HG02870 (cell line): ENCODE data around the gene FOSL1.

ENCODE experiments used
- ATAC-seq: cut with Tn5 transposase; IDR thresholded peaks from one replicate; pipeline ENCODE4 v1.9.1; 2021; ENCODE audit warnings: mild to moderate bottlenecking, moderate library complexity; ENCODE audit not compliant: unreplicated experiment

Gene FOSL1

GRCh38 chr11:65882120-65883057 is 17.8 kb downstream of the FOSL1 start:
- ATAC-seq, result no peak

- no peak for ATAC-seq
Measured at GRCh38 chr11:65880844-65881421, 19.3 kb downstream of the FOSL1 start.

GRCh38 chr11:65880027-65880426 is 20.2 kb downstream of the FOSL1 start:
- no peak for ATAC-seq

GRCh38 chr11:65879617-65880016 is 20.6 kb downstream of the FOSL1 start, which contains the start of gene CTSW:
TSS of gene CTSW (plus strand) at chr11:65879837. CDS start at chr11:65879855, 18 bp downstream.
- ATAC-seq, result no peak

- ATAC-seq, result peak; percentile 80
Measured at GRCh38 chr11:65873318-65874156, 26.7 kb downstream of the FOSL1 start.

- ATAC-seq, result no peak
Measured at GRCh38 chr11:65872586-65873317, 27.4 kb downstream of the FOSL1 start, which contains the start of gene EFEMP2. TSS of gene EFEMP2 (minus strand) at chr11:65872800. CDS start at chr11:65872354, 446 bp downstream.

GRCh38 chr11:65871811-65872548 is 28.2 kb downstream of the FOSL1 start:
- no peak for ATAC-seq

- ATAC-seq, result no peak
Measured at GRCh38 chr11:65870706-65871681, 29.2 kb downstream of the FOSL1 start.

- no peak for ATAC-seq
Measured at GRCh38 chr11:65870307-65870658, 29.9 kb downstream of the FOSL1 start.

GRCh38 chr11:65869643-65870306 is 30.4 kb downstream of the FOSL1 start:
- ATAC-seq, result no peak

GRCh38 chr11:65868907-65869306 is 31.3 kb downstream of the FOSL1 start:
- no peak for ATAC-seq

- no peak for ATAC-seq
Measured at GRCh38 chr11:65868076-65868667, 32.0 kb downstream of the FOSL1 start.

GRCh38 chr11:65867284-65868071 is 32.7 kb downstream of the FOSL1 start:
- ATAC-seq, result no peak

- no peak for ATAC-seq
Measured at GRCh38 chr11:65866509-65867283, 33.5 kb downstream of the FOSL1 start.

GRCh38 chr11:65865550-65866172 is 34.5 kb downstream of the FOSL1 start:
- ATAC-seq, result no peak
